DMS 273 treated with DMSO at 0.1 percent for 48 hours (cell line): ENCODE results near the gene GLB1L3.

Experiments
- DNase-seq: peaks from one replicate; lab custom pipeline; 2025; lab: John Stamatoyannopoulos, UW

The GLB1L3 gene, protein sequence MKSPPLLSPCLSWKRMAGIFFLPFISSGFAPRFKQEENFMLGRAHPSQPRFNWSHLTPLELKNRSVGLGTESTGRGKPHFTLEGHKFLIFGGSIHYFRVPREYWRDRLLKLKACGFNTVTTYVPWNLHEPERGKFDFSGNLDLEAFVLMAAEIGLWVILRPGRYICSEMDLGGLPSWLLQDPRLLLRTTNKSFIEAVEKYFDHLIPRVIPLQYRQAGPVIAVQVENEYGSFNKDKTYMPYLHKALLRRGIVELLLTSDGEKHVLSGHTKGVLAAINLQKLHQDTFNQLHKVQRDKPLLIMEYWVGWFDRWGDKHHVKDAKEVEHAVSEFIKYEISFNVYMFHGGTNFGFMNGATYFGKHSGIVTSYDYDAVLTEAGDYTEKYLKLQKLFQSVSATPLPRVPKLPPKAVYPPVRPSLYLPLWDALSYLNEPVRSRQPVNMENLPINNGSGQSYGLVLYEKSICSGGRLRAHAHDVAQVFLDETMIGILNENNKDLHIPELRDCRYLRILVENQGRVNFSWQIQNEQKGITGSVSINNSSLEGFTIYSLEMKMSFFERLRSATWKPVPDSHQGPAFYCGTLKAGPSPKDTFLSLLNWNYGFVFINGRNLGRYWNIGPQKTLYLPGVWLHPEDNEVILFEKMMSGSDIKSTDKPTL

DNA sequence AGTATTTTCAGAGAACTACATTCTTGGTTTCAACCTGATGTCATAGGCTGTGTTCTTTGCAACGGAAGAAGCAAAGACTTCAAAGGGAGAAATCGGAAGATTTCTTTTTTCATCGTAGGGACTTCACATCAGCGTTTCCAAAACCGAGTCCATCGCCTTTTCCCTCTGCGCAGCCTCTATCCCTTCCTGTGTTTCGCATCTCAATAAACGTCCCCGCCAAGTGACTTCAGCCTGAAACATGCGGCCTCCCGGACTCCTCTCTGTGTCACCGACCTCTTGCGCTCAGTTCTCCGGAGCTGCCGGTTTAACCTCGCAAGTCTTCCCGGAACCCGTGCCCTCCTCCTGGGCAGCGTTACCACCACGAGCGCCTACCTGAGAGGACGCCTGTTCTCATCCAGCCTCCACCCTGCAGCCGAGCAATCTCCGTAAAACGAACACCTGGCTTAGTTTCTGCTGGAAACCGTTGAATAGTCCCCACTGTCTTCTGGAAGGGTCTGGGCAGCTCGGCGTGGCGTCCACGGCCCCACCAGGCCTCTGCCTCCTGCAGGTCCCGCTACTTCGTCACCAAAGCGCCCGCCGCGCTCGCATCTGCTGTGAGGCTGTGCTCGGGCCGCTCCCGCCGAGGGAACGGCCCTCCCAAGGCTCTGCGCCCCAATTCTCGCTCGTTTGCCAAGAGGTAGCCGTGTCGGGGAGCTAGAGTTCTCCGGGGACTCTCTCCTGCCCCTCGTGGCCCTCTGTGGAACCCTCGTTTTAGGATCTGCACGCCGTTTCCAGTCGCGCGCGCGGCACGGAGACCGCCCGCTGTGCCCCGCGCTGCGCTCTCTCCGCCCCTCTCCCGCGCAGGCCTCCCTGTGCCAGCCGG lies at the start of gene GLB1L3:
TSS of gene GLB1L3 (plus strand) at position 846 of the 862 bp plus-strand sequence. CDS start 362 bp downstream, outside the sequence.
- DNase-seq: peak; percentile 45

DNA sequence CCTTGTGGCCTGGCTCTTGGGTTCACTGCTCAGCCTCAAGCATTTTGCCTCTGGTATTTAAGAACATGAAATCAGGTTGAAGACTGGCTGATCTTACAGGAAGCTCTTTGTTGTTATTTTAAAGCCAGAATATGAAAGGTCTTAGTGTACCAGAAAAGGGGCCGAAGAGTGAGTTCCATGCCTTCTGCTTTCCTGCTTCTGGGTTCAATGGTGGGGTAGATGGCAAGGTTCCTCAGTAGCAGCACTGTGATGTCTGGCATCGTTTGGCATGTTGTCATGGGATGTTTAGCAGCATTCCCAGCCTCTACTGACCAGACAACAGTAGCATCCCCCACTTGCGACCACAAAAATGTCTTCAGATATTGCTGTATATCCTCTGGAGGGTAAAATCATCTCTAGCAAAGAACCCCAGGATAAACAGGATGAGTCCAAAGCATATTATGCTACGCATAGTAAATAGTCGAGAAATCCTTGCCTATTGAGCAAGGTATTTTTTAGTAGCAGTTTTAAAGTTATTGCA lies 49.3 kb upstream of the GLB1L3 start:
- DNase-seq: no peak

DNA sequence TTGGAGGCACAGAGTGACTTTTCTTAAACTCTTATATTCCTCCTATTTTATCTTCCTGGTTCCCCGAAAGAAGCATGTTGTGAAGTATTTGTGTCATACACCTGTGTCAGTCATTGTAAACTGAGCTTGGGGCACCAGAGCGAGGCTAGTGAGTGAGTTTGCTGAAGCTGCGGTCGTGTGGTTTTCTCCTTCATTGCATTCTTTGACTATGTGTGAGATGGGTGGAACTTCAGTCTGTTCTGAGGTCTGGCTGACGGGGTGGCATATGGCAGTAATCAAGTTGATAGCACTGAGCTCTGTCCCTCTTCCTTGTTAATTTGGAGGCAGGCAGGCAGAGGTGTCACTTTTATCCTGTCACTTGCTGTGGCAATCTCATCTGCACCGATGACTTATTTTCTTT lies 47.6 kb upstream of the GLB1L3 start:
- no peak for DNase-seq

DNA sequence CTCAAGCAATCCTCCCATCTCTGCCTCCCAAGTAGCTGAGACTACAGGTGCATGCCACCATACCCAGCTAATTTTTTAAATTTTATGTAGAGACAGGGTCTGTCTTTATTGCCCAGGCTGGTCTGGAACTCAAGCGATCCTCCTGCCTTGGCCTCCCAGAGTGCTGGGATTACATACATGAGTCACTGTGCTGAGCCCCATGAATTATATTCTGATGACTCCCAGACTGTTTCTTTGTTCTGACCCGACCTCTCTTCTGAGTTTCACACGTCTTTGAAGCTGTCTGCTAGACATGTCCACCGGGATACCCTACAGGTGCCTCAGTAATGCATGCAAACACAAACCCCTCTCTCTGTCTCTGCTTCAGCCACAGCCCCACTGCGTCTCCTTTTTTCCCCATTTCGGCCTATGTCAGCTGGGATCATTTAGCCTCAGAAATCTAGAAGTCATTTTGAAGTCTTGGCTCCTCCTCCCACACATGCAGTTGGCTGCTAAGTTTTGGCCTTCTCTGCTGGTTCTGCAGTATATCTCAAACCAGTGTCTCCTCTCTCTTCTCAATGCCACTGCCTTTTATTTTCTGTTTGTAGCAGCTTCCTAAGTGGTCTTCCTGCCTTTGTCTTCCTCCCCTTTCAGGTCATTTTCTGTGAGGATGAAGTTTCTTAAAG lies 46.9 kb upstream of the GLB1L3 start:
- DNase-seq: no peak

DNA sequence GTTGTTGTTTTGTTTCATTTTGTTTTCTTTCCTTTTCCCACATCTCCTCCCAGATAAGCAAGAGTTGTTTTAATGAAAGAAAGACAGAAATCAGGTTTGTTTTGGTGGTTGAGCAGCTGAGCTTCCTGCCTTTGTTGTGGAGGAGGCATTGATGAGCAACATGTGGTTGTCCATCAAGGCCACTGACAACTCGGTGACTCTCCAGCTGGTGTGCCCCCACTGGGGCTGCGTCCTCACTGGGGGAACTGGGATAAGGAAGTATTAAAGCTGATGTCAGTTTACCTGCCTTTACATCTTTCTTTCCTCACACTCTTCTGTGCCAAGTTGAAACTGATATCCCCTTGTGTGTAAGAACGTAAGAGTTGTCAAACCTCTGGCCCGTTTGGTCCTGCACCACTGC lies 45.8 kb upstream of the GLB1L3 start:
- DNase-seq: no peak

DNA sequence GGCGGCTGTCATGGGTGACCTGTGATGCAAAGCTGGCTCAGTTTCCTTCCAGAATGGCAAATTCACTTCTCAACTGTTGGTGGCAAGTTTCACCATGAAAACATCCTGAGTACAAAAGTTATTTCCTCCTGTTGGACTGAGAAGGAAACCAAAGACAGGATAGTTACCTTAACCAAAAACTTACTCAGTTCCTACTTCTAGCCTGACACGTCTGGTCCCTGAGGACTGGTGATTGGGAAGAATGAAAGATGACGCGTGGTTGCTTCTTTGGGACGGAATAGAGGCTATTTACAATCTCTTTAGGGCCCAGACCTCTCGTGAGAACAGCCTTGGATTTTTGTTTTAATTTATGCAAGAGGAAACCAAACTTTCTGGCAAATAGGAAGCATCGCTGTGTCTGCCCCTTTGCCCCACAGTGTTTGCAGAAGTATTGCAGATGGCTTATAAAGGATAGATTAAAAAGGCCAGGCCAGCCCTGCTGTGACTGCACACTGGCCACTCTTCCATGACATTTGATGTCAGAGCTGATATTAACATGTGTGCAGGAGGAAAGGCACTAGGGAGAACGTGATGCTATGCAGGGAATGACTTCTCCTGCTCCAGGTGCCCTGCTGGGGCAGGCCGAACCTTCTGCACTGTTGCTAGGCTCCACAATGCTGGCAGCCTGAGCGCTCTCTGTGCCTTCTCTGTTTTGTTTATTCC lies 44.1 kb upstream of the GLB1L3 start:
- DNase-seq: no peak

DNA sequence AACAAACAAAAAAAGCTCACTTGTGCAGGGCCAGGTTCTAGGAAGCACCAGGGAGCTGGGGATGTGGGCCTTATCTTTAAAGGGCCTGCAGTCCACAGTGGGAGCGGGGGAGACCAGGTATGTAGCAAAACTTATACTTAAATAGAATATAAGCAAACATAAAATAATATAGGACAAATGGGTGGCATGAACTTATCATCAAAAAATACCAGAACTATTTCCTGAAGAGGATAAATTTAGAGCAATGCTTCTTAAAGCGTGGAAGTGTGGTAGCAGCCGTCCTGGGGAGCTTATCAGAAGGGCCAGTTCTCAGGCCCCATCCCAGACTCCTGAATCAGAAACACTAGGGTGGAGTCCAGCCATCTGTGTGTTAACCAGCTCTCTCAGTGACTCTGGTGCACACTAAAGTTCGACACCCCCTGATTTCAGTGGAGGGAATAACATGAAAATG lies 42.4 kb upstream of the GLB1L3 start:
- DNase-seq: no peak

DNA sequence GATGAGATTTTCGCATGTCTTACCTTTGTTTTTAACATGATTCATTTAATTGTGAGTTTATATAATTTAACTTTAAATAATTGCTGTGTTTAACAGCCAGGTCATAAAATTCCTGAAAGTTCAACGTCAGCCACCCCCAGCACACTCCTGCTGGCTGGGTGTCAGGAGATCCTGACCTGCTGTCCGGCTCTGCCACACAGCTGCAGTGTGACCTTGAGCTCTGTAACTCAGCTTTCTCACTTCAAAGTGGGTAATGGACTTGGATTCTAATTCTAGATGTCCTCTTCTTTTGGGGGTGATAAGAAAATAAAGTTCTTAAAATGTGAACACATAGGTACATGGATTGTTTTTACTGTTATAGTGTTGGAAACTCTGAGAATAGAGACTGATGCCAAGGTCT lies 40.8 kb upstream of the GLB1L3 start:
- DNase-seq: no peak

DNA sequence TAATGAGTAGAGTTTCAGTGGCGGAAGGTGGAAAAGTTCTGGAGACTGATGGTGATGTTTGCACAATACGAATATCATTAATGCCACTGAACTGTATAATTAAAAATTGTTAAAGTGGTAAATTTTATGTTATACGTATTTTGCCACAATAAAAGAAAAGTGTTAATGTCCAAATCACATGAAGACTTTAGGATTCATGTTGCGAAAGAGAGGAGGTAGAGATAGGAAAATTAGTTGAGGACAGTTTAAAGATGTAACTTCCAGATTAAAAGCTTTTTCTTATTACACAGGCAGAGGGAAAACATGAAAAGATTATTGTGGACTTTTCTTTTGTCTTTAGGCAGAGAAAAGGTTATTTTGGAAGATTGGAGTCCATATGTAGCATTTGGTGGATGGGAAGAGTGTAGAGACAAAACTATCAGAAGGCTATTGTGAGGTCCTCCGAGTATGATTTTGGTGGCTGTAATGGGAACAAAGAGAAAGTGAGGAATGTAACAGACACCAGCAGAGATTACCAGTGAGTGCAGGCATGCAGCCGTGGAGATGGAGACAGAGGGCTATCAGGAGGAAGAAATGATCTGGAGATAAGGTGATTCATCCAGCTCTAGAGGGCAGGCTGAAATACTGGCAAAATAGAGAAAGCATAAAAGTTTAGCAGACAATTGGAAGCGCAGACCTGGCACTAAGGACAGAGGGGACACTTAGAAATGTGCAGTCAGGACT lies 39.2 kb upstream of the GLB1L3 start:
- no peak for DNase-seq

DNA sequence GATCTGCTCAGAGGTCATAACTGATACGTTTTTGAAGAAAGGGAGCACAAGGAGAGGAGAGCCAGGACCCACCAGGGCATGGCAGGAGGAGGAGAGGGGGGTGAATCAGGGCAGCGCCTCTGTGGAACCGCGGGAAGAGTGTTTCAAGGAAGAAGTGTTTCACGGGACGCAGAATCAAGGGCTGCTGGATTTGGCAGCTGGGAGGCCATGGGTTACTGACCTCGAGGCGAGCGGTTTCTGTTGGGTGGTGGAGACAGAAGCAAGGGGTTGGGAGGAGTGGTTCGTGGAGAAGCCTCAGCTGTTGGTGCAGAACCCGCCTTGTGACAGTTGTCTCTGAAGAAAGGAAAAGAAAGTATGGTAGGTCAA lies 38.6 kb upstream of the GLB1L3 start:
- DNase-seq: no peak

DNA sequence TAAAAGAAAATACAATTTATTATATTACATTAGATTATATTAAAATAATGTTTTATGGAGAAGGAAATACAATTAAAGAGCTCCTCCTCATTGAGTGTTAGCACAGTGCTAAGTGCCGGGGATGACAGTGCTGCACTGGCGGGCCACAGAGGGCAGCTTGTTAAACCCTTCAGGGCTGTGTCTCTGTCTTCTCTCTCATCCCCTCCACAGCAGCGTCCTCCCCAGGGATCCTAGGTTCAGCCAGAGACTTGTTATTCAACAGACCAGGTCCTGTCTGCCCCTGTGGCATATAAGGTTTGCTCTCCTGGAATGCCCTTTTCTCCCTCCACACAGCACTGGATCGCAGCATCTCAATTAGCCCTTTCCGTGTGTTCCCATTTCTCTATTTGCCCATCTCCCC lies 37.2 kb upstream of the GLB1L3 start:
- DNase-seq: no peak

DNA sequence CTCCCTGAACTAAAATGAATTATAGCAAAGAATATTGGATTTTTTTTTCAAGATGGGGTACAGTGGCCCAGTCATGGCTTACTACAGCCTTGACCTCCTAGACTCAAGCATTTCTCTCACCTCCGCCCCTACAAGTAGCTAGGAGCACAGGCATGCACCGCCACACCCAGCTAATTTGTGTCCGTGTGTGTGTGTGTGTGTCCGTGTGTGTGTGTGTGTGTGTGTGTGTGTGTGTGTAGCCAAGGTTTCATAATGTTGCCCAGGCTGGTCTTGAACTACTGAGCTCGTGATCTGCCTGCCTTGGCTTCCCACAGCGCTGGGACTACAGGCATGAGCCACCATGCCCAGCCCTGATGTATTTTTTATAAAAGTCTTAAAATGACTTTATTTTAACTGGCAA lies 35.6 kb upstream of the GLB1L3 start:
- no peak for DNase-seq

DNA sequence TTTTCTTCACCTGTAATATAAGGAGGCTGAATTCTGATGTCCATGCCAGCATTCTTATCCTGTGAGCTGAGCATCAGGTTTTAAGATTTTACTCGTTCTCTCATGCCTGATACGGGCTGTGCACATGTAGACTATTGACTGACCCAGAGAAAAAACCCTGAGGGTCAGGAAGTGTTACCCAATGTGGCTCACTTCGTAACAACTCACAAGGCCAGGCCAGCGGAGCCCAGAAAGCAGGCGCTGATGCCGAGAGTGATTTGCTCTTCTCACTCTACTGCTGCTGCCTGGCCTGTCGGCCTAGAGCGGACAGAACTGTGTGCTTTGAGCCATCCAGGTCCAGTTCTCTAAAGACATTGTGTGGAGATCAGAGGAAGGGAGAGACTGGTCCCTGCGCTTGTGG lies 33.8 kb upstream of the GLB1L3 start:
- DNase-seq: no peak

DNA sequence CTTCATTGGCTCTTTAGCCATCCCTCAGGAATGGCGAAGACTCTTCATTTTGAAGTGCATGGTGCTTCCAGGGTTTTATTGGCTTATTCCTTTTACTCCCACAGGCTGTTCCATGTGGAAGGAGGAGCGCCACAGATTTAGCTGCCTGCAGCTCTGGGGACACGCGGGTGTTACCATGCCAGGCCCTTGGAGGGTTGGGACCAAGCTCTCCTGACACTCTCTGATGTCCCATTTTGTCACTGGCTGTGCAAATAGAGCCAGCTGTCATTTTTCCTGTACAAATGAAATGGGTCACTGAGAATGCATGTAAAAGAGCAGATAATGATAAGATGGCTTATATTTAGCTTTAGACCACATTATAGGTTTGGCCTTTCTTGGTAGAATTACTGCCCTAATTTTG lies 32.3 kb upstream of the GLB1L3 start:
- no peak for DNase-seq

DNA sequence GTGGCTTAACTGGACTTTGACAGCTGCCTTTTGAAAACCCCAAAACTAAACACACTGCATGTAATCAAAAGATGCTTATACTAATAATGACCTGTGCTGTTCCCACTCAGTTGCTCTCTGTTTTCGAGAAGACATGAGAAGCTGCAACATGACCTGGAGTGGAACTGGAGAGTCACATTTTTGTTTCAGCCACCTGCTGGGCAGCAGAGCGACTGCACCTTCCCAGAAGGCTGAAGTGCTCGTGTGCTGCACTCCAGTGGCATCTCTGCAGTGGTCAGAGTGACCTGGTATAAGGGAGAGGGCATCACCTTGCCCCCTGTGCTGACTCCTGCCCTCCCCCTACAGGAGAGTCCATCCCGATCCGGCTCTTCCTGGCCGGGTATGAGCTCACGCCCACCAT lies 31.6 kb upstream of the GLB1L3 start:
- DNase-seq: no peak

DNA sequence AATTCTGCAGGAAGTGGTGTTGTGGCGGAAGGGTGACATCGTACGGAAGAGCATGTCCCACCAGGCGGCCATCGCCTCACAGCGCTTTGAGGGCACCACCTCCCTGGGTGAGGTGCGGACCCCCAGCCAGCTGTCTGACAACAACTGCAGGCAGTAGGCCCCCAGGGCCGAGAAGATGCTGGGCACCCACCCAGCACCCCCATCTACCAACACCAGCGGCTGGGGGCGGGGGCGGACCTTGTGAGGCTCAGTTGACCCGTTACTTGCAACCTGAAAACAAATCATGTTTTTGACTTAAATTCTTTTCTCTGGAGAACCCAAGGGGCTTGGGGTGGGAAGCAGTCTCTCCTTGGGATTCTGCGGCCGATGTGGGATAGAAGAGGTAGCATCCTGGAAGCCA lies 30.7 kb upstream of the GLB1L3 start:
- no peak for DNase-seq

DNA sequence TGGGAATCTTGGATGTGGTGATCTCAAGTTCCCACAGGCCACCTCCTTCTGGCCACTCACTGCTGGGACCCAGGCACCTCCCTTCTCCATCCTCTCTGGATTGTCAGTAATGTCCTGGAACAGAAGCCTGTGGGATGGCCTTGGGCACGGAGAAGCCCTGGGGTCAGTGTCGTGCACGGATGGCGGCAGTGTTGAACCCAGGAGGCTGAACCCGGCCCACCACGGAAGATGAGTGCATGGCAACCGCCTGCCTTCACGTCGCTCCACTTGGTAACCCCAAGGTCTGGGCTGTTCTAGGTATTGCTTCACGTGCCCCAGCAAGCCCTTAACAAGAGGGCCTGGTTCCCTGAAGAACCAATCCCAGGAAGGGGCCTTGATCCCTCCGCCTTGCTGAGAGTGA lies 30.1 kb upstream of the GLB1L3 start:
- no peak for DNase-seq

DNA sequence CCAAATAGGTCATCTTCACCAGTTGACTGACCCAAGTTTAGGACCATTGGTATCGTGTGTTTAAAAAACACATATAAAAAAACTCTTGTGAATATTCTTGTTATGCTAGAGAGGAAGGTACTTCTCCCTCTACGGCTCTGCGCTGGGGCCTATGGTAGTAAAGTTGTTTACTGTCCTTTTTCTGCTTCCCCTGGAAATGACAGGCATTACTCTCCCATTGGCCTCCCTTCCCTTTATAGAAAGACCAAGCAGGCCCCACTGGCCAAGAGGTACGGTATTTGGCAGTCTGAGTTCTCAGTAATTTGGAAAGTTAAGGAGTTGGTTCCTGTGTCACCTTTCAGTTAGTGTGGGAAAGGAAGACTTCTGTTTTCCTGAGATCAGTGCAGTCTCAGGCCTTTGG lies 29.5 kb upstream of the GLB1L3 start:
- no peak for DNase-seq

DNA sequence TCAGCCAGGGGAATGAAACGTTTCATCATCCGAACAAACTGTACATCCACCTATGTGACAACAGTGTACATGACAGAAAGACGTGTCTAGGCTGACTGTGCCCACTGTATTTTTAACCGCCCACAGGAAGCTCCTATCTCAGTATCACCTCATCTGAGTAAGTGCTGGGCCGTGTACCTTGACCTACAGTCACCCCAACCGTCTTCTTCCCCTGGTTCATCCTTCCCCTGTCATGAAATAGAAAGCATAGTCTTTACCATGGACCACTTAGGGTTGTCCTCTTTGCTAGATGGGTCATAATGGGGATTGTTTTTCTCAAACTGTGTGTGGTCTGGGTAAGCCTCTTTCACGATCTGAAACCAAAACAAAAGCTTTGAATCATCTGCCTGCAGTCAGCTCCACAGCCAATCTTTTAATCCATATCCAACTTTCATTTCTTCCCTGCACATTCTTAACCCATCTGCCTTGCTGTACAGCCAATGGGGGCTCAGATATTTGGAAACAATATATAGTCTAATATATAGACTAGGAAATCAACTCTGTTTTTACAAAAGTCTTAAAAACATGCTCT lies 27.2 kb upstream of the GLB1L3 start:
- no peak for DNase-seq

DNA sequence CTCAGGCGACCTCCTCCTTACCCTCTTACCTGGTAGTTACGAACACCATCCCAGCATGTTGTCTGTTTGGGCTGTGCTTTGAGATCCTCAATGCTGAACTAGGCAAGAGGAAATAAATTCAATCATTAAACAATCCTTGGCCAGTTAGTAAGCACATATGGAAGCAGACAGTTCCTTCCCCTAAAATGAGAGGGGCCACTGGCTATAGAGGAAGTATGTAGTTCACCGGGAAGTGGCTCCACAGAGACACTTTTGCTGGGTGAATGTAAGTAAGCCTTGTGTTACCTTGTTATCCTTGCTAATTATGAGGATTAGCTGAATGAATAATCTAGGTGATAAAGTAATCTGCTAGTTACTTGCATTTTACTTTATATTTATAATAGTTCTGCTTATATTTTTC lies 25.9 kb upstream of the GLB1L3 start:
- no peak for DNase-seq
